ENCODE data around the gene TTYH3. TPM values are rescaled to one million over a fixed set of nuclear protein-coding genes. Genes with fewer than 3 reads are reported as not detected.

Gene TTYH3
- total RNA-seq, 1 donor from 2014 or later, result 25.4 TPM

DNA sequence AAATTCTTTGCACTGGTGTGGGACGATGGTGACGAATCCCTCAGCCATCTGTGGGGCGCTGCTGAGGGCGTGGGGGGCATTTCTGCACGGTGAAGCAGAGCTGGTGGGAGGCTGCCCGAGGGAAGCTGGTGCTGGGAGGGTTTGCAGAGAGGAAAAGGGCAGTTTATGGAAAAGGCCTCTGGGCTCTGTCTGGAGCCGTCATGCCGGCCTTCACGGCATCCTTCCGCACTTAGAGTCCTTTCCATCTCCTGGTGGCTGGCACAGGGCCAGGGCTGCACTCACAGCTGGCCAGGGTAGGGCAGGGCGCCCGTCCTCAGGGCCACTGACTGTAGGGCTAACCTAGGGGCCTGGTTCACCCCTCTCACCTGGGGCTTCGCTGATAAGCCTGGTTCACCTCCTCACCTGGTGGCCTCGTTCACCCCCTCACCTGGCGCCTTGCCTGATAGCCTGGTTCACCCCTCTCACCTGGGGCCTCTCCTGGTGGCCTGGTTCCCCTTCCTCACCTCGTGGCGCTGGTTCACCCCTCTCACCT lies 55.6 kb downstream of the TTYH3 start:
- H3K9me3 Mint-ChIP-seq, result no peaks in the 10 kb centered on the region
- ChIA-PET CTCF (no interaction called here), POLR2A (interaction anchor here (0.7 to 2.3 kb wide), 4 partner anchors 11 to 237 kb away, joined by 3 to 6 read pairs (median 4); no protein-coding TSS in a partner anchor)
- no peak overlapping the region for H3K27ac Mint-ChIP-seq
- ATAC-seq (ENCODE audit: low read depth) (no peak), DNase-seq (no peak)
- peaks cover 8% of the 10 kb centered on the region for H3K4me1 Mint-ChIP-seq
- intact Hi-C loops (cut with micrococcal nuclease), result loop anchor here (5.0 kb wide), 1 partner anchor 50 kb away; no protein-coding TSS in a partner anchor
- no peaks in the 10 kb centered on the region for H3K36me3 Mint-ChIP-seq (ENCODE audit: low read depth)
- no peak overlapping the region for H3K4me3 Mint-ChIP-seq
- TF ChIP-seq, protein P1, sequence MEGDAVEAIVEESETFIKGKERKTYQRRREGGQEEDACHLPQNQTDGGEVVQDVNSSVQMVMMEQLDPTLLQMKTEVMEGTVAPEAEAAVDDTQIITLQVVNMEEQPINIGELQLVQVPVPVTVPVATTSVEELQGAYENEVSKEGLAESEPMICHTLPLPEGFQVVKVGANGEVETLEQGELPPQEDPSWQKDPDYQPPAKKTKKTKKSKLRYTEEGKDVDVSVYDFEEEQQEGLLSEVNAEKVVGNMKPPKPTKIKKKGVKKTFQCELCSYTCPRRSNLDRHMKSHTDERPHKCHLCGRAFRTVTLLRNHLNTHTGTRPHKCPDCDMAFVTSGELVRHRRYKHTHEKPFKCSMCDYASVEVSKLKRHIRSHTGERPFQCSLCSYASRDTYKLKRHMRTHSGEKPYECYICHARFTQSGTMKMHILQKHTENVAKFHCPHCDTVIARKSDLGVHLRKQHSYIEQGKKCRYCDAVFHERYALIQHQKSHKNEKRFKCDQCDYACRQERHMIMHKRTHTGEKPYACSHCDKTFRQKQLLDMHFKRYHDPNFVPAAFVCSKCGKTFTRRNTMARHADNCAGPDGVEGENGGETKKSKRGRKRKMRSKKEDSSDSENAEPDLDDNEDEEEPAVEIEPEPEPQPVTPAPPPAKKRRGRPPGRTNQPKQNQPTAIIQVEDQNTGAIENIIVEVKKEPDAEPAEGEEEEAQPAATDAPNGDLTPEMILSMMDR (IDR thresholded peaks at IDR 0.05), result no peak
- peaks cover 27% of the 10 kb centered on the region for H3K27me3 Mint-ChIP-seq

DNA sequence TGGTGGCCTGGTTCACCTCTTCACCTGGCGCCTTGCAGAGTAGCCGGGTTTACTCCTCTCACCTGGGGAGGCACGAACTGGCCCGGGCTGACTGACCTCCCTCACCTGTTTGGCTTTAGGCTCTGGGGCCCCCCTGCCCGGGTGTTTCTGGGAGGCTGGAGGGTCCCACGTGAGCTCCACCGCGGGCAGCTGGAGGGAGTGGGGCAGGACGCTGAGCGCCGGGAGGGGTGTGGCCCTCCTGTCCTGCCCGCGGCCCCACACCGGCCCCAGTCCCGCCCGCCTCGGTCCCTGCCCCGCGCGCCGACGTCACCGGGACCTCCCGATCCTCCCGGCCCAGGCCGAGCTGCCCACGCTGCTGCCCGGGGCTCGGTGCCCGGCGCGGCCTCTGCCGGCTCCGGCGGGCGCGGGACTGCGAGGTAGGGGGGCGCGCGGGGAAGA lies 56.1 kb downstream of the TTYH3 start, which contains the start of gene AMZ1:
Gene AMZ1 (plus strand): TSS at position 322 of the 438 bp plus-strand sequence. CDS start 12,250 bp downstream, outside the sequence.
- H3K4me1 Mint-ChIP-seq, result peaks cover 8% of the 10 kb centered on the region
- DNase-seq (no peak), ATAC-seq (ENCODE audit: low read depth) (no peak)
- no peaks in the 10 kb centered on the region for H3K36me3 Mint-ChIP-seq (ENCODE audit: low read depth)
- H3K4me3 Mint-ChIP-seq, result peak within 1 kb of the TSS; percentile 45
- H3K9me3 Mint-ChIP-seq, result no peaks in the 10 kb centered on the region
- CTCF ChIA-PET, result no interaction called here
- intact Hi-C loops (cut with micrococcal nuclease), result loop anchor here (5.0 kb wide), 1 partner anchor 49 kb away; no protein-coding TSS in a partner anchor
- TF ChIP-seq, protein P1 (IDR thresholded peaks at IDR 0.05), result no peak
- H3K27me3 Mint-ChIP-seq, result peaks cover 29% of the 10 kb centered on the region
- POLR2A ChIA-PET, result interaction anchor here (0.7 to 2.3 kb wide), 4 partner anchors 11 to 238 kb away, joined by 3 to 6 read pairs (median 4); no protein-coding TSS in a partner anchor
- no peak within 1 kb of the TSS for H3K27ac Mint-ChIP-seq

DNA sequence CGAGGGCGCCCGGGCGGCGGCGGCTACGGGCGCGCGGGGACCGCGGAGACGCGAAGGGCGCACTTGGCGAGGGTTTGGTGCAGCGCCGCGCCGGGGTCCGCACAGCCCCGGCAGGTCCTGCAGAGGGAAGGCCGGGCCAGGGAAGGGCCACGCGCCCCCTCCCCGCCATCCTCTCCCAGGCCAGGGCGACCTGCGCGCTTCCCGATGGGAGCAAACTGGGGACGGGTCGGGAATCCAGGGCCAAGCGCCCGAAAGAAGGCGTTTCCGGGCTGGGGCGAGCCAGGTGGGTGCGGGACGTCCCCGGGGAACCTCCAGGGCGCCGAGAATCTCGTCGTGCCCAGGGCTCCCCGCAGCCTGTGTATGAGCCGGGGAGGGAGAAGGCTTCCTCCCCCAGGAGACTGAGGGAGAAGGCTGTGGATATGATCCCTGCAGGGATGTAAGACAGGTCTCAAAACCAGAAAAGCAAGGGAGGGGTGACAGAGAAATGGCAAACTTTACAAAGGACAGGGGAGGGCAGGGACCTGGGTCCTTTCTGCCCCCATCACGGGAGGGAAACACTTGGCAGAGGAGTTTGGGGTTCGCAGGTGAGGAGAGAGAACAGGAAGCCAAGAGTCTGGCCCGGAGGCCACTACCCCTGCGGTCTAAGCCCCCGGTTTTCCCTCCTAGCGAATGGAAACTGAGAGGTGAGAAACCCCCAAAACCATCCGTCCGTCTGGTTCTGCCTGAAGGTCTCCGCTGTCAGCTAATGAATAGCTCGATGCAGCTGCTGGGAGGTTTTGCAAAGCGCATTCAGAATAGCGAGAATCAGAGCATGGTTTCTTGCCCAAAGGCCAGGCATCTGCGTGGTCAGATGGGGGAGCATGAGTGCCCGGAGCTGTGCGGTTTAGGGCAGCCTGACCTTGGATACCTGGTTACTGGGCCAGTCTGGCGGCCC lies 56.9 kb downstream of the TTYH3 start:
- intact Hi-C loops (cut with micrococcal nuclease), result loop anchor here (1.0 to 5.0 kb wide), 2 partner anchors 10 to 49 kb away; no protein-coding TSS in a partner anchor
- peaks cover 29% of the 10 kb centered on the region for H3K27me3 Mint-ChIP-seq
- ATAC-seq (ENCODE audit: low read depth) (peak; percentile 65), DNase-seq (no peak)
- CTCF ChIA-PET, result interaction anchor here (2.8 kb wide), 1 partner anchor 21 kb away, joined by 8 read pairs; no protein-coding TSS in a partner anchor
- no peaks in the 10 kb centered on the region for H3K36me3 Mint-ChIP-seq (ENCODE audit: low read depth)
- POLR2A ChIA-PET, result interaction anchor here (1.5 to 2.3 kb wide), 4 partner anchors 10 to 22 kb away, joined by 5 to 15 read pairs (median 10); no protein-coding TSS in a partner anchor
- H3K4me1 Mint-ChIP-seq, result peaks cover 8% of the 10 kb centered on the region
- peak overlapping the region; percentile 45 for H3K4me3 Mint-ChIP-seq
- H3K9me3 Mint-ChIP-seq, result no peaks in the 10 kb centered on the region
- TF ChIP-seq, protein P1 (IDR thresholded peaks at IDR 0.05), result no peak
- no peak overlapping the region for H3K27ac Mint-ChIP-seq

DNA sequence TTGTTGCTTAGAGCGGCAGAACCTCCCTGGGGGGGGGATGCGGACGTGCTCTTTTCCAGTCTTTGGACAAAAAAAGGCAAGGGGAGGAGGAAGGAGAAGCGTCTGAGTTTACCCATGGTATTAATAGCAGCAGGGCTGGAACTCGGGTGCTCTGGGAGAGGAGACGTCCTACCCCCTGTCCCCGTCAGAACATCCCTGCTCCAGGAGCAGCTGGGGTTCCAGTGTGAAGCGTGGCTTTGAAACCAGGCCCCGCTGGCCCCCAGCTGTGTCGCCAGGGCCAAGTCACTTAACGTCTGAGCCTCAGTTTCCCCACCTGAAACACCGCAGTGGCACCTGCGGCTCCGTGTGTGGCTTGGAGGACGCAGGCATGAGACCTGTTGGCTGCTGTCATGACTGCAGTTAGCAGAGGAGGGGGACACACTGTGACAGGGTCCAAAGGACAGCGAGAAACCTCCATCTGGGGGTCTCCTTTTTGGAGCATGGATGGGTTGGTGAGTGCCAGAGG lies 57.6 kb downstream of the TTYH3 start:
- Mint-ChIP-seq H3K27ac (no peak overlapping the region), H3K9me3 (no peaks in the 10 kb centered on the region), H3K36me3 (ENCODE audit: low read depth) (no peaks in the 10 kb centered on the region), H3K4me1 (peaks cover 8% of the 10 kb centered on the region), H3K27me3 (peaks cover 29% of the 10 kb centered on the region), H3K4me3 (no peak overlapping the region)
- intact Hi-C loops (cut with micrococcal nuclease), result loop anchor here (1.0 to 5.0 kb wide), 2 partner anchors 9 to 48 kb away; no protein-coding TSS in a partner anchor
- ATAC-seq (ENCODE audit: low read depth) (no peak), DNase-seq (no peak)
- TF ChIP-seq, protein P1 (IDR thresholded peaks at IDR 0.05), result no peak
- ChIA-PET CTCF (interaction anchor here (0.8 to 2.8 kb wide), 3 partner anchors 18 to 46 kb away, joined by 4 to 8 read pairs (median 4); no protein-coding TSS in a partner anchor), POLR2A (interaction anchor here (2.1 to 2.2 kb wide), 2 partner anchors 10 to 20 kb away, joined by 15 read pairs; no protein-coding TSS in a partner anchor)

Data from activated B cell treated with CpG ODN at 0.5 μM for 24 hours (primary cell).